ENCODE data around the gene TBC1D24. TPM values are rescaled to one million over a fixed set of nuclear protein-coding genes. Genes with fewer than 3 reads are reported as not detected.
A peak's percentile ranks its signal among the peaks of the same experiment; 100 is the strongest.

TBC1D24 gene
- total and polyA plus RNA-seq, 9 of the 15 experiments (the other 6 are each of a cell fraction or from before 2014, with no cell fraction given), result 1.7 to 22.6 (median 7.2) TPM

DNA sequence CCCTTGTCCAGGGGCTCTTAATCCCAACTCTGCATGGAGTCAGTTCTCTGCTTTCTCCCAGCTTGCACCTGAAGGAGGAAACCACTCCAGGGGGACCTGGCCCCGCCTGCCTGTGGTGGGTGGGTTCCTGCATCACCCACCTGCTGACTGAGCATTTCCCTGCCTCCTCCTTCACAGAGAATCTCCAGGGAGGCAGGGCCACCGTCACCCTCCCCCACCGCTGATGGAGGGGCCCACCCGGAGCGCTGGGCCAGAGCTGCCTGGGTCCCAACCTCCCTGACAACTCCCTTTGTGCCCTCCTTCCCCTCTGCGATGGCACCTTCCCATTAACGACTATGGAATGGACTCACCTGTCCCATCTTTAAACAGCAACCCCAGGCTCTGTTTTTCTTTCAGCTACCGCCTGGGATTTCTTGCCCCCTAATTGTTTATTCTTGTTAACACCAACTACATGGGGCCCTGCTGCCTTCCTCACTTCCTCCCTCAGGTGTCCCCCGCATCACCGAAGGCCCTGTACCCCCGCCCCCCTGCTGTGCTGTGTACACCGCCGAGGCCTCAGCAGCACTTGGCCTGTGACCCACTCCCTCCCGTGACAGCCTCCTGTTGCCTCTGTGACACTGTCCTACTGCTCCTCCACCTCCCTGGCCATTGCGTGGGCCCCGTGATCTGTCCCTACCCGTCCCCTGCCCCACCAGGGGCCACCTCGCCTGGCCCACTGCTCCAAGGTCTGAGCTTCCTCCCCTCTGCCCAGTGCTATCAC lies 15.9 kb upstream of the TBC1D24 start (continued):
- TF ChIP-seq THAP12 (CRISPR knock-in tag; IDR thresholded peaks at IDR 0.05) (0 out of 2 replicates have a peak, but pooled peaks have one; percentile 20), E2F6 (IDR thresholded peaks at IDR 0.05; ENCODE audit: borderline replicate concordance in 1 of 2, extremely low read depth in 1 of 2, insufficient read depth in 1 of 2, insufficient read length in 1 of 2, low read depth in 1 of 2, low read length in 1 of 2, poor library complexity in 1 of 2, severe bottlenecking in 1 of 2) (no peak), E2F1 (CRISPR knock-in tag; IDR thresholded peaks at IDR 0.05) (no peak), HNRNPUL1 (IDR thresholded peaks at IDR 0.05; ENCODE audit: low read length) (no peak), CBX1 (IDR thresholded peaks at IDR 0.05; ENCODE audit: low read depth) (no peak), RBM14 (IDR thresholded peaks at IDR 0.05; ENCODE audit: borderline replicate concordance, insufficient read depth, low read depth, low read length) (no peak), ILK (tag; IDR thresholded peaks at IDR 0.05; ENCODE audit: borderline replicate concordance, low read depth) (no peak), MEIS2 (IDR thresholded peaks at IDR 0.05; ENCODE audit: partially characterized antibody) (no peak), MCM3 (IDR thresholded peaks at IDR 0.05) (no peak), POLR2G (IDR thresholded peaks at IDR 0.05; ENCODE audit: low read depth, low read length) (peak; percentile 0; the same call in 1 of the 2 replicates), RAD51 (IDR thresholded peaks at IDR 0.05; ENCODE audit: borderline replicate concordance, low read depth) (no peak), ATF7 (IDR thresholded peaks at IDR 0.05) (no peak), HMGXB4 (CRISPR knock-in tag; IDR thresholded peaks at IDR 0.05) (0 out of 2 replicates have a peak, but pooled peaks have one; percentile 27), NR2C2 (CRISPR knock-in tag; IDR thresholded peaks at IDR 0.05) (no peak), NR2C2 (tag; IDR thresholded peaks at IDR 0.05) (no peak)
